NT2/D1 (cell line): Measurements from ENCODE around the gene ADSS1.

ENCODE experiments used
- YY1 ChIP-seq: IDR thresholded peaks from 2 replicates; pipeline ENCODE4 v1.6.1; 2011; ENCODE audit not compliant: insufficient read length, insufficient read depth
- ZNF274 ChIP-seq: IDR thresholded peaks from 2 replicates; pipeline ENCODE4 v1.6.1; 2011; ENCODE audit warnings: mild to moderate bottlenecking, low read depth, low read length

- TF ChIP-seq ZNF274 (no peak), YY1 (no peak)
Observed at GRCh38 chr14:104741108-104741802, 17.2 kb downstream of the ADSS1 start.
